ENCODE data around the gene OPCML.

DNA sequence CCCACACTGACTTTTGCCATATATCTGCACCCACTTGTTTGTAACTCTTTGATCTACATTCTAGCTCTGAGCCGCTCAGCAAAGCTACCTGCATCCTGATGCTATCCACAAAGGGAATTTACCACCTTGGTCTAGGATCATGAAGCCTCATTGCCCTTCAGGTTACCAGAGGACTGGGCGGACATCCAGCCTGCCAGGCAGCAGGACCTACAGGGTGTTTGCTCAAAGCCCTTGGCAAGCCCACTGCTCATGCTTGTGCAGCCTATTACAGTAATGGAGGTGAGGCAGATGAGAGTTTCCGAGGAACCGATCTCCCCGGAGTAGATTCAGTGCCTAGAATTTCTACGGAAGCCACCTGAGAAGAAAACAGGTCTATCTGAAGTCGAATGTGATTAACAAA lies 417.2 kb downstream of the OPCML start:
- TF ChIP-seq, protein P1, sequence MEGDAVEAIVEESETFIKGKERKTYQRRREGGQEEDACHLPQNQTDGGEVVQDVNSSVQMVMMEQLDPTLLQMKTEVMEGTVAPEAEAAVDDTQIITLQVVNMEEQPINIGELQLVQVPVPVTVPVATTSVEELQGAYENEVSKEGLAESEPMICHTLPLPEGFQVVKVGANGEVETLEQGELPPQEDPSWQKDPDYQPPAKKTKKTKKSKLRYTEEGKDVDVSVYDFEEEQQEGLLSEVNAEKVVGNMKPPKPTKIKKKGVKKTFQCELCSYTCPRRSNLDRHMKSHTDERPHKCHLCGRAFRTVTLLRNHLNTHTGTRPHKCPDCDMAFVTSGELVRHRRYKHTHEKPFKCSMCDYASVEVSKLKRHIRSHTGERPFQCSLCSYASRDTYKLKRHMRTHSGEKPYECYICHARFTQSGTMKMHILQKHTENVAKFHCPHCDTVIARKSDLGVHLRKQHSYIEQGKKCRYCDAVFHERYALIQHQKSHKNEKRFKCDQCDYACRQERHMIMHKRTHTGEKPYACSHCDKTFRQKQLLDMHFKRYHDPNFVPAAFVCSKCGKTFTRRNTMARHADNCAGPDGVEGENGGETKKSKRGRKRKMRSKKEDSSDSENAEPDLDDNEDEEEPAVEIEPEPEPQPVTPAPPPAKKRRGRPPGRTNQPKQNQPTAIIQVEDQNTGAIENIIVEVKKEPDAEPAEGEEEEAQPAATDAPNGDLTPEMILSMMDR (conservative IDR thresholded peaks at IDR 0.05; ENCODE audit: low read depth in 2 of 2): no peak
- no peak for TF ChIP-seq POLR2AphosphoS5 (IDR thresholded peaks at IDR 0.05; ENCODE audit: low read depth)
- no peak for TF ChIP-seq STAT1 (IDR thresholded peaks at IDR 0.05; ENCODE audit: unreplicated experiment)
- TF ChIP-seq EZH2 (IDR thresholded peaks at IDR 0.05; ENCODE audit: low read depth, unreplicated experiment): no peak

All from GM23338 (cell line).